ENCODE data around the gene PRPF8.

Gene PRPF8

GRCh38 chr17:1713160-1713877 lies 28.7 kb upstream of the PRPF8 start:
- in situ Hi-C loops (cut with MboI; ENCODE audit: low sequenced_read_pairs, unreplicated experiment), result loop anchor here (25.0 kb wide), 1 partner anchor 324 kb away; the partner anchor contains the start of genes DPH1, OVCA2 and RTN4RL1

GRCh38 chr17:1712271-1712670 lies 27.6 kb upstream of the PRPF8 start:
- in situ Hi-C loops (cut with MboI; ENCODE audit: low sequenced_read_pairs, unreplicated experiment), result loop anchor here (25.0 kb wide), 1 partner anchor 325 kb away; the partner anchor contains the start of genes DPH1, OVCA2 and RTN4RL1
- no peak for DNase-seq (ENCODE audit: low spot score)
- no peak for TF ChIP-seq CTCF (IDR thresholded peaks at IDR 0.05; ENCODE audit: borderline replicate concordance, control extremely low read depth, extremely low read depth, insufficient read depth, missing control alignments)

More at GRCh38 chr17:1713160-1713877, 28.7 kb upstream of the PRPF8 start:
- no peak for DNase-seq (ENCODE audit: low spot score)
- no peak for TF ChIP-seq CTCF (IDR thresholded peaks at IDR 0.05; ENCODE audit: borderline replicate concordance, control extremely low read depth, extremely low read depth, insufficient read depth, missing control alignments)

GRCh38 chr17:1711804-1712203 lies 27.1 kb upstream of the PRPF8 start:
- in situ Hi-C loops (cut with MboI; ENCODE audit: low sequenced_read_pairs, unreplicated experiment), result loop anchor here (25.0 kb wide), 1 partner anchor 325 kb away; the partner anchor contains the start of genes DPH1, OVCA2 and RTN4RL1
- no peak for TF ChIP-seq CTCF (IDR thresholded peaks at IDR 0.05; ENCODE audit: borderline replicate concordance, control extremely low read depth, extremely low read depth, insufficient read depth, missing control alignments)
- DNase-seq (ENCODE audit: low spot score), result no peak

GRCh38 chr17:1710807-1711553 lies 26.3 kb upstream of the PRPF8 start:
- no peak for TF ChIP-seq CTCF (IDR thresholded peaks at IDR 0.05; ENCODE audit: borderline replicate concordance, control extremely low read depth, extremely low read depth, insufficient read depth, missing control alignments)
- in situ Hi-C loops (cut with MboI; ENCODE audit: low sequenced_read_pairs, unreplicated experiment), result loop anchor here (25.0 kb wide), 1 partner anchor 326 kb away; the partner anchor contains the start of genes DPH1, OVCA2 and RTN4RL1
- DNase-seq (ENCODE audit: low spot score), result no peak

- DNase-seq (ENCODE audit: low spot score), result peak; percentile 62
- TF ChIP-seq CTCF (IDR thresholded peaks at IDR 0.05; ENCODE audit: borderline replicate concordance, control extremely low read depth, extremely low read depth, insufficient read depth, missing control alignments), result no peak
- in situ Hi-C loops (cut with MboI; ENCODE audit: low sequenced_read_pairs, unreplicated experiment), result loop anchor here (25.0 kb wide), 1 partner anchor 327 kb away; the partner anchor contains the start of genes DPH1, OVCA2 and RTN4RL1
Observed at GRCh38 chr17:1709971-1710806, 25.5 kb upstream of the PRPF8 start, which contains the start of gene TLCD2. Gene TLCD2, minus strand, starts transcription at chr17:1710377. Its CDS starts 135 bp downstream, at chr17:1710242.
